ENCODE measurements around the gene USB1. TPM values are rescaled to one million over a fixed set of nuclear protein-coding genes. Genes with fewer than 3 reads are reported as not detected.

USB1 gene
- total RNA-seq, 3 donors from 2014 or later (not counting 1 experiment from before 2014, with no cell fraction given) = 64.7 to 86.0 (median 84.8) TPM

DNA sequence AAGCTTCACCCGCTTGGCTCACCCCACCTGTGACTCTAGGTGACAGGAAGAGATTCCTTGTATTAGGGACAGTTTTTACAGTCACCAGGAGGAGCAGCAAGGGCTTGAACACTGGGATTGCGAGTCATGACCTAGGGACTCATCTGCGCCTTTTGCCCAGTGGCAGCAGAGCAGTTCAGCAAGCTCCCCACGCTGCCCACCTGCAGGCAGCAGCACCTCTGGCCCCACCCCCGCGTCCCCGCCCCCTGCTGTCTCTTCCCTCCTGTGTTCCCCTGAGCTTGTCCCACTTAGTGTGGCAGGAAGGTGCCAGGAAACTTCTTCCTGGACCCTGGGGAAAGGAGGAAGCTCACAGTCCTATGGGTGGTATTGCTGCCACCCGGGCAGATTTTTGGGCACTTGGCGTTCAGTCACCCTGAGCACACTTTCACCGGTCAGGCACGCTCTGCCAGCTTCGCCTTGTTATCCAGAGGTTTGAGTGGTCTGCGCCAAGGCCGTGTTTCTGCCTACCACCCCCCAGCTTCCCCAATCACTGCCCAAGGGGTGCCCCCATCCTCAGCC, 33.0 kb downstream of the USB1 start:
- Histone ChIP-seq H3K36me3 (ENCODE audit: control insufficient read depth, insufficient read depth, low read length) (no peaks in the 10 kb centered on the region), H3K9me3 (ENCODE audit: control insufficient read depth, insufficient read depth, low read length) (no peaks in the 10 kb centered on the region), H3K27ac (ENCODE audit: low read length) (no peak overlapping the region), H3K27me3 (ENCODE audit: control insufficient read depth, insufficient read depth, low read length) (no peaks in the 10 kb centered on the region), H3K4me1 (ENCODE audit: control insufficient read depth, insufficient read depth, low read length) (no peaks in the 10 kb centered on the region), H3K4me3 (ENCODE audit: low read length) (no peak overlapping the region)
- no peak overlapping the region for H3K27ac Mint-ChIP-seq
- intact Hi-C loops (cut with micrococcal nuclease) = no loop called here
- H3K36me3 Mint-ChIP-seq = no peaks in the 10 kb centered on the region
- WGBS (ENCODE audit: insufficient coverage) = 86% methylated on average over 14 of the region's 14 CpGs
- no peaks in the 10 kb centered on the region for H3K9me3 Mint-ChIP-seq
- no peak for DNase-seq
- no peak overlapping the region for H3K4me3 Mint-ChIP-seq
- no peak for ATAC-seq
- TF ChIP-seq, protein P1, sequence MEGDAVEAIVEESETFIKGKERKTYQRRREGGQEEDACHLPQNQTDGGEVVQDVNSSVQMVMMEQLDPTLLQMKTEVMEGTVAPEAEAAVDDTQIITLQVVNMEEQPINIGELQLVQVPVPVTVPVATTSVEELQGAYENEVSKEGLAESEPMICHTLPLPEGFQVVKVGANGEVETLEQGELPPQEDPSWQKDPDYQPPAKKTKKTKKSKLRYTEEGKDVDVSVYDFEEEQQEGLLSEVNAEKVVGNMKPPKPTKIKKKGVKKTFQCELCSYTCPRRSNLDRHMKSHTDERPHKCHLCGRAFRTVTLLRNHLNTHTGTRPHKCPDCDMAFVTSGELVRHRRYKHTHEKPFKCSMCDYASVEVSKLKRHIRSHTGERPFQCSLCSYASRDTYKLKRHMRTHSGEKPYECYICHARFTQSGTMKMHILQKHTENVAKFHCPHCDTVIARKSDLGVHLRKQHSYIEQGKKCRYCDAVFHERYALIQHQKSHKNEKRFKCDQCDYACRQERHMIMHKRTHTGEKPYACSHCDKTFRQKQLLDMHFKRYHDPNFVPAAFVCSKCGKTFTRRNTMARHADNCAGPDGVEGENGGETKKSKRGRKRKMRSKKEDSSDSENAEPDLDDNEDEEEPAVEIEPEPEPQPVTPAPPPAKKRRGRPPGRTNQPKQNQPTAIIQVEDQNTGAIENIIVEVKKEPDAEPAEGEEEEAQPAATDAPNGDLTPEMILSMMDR (IDR thresholded peaks at IDR 0.05) = no peak
- no peaks in the 10 kb centered on the region for H3K4me1 Mint-ChIP-seq
- H3K27me3 Mint-ChIP-seq (ENCODE audit: low read depth in 2 of 2) = peaks cover 7 to 8% of the 10 kb centered on the region in 2 donors

DNA sequence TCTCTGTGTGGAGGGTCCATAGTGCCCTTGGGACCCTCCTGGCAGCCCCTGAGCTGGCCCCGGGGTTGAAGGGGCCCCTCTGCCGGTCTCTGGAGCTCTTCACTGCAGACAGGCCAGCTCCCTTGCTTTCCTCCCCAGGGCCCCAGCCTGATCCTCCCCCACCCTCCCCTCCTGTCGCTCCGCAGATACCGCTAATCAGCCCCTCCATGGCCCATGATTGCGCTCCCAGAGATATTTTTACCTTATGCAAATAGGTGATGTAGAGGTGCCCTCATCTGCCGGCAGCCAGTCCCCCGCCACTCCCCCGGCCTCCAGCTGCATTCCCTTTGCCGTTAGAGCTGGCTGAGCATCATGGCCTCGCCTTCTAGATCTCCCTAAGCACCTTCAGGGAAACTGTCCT, 33.6 kb downstream of the USB1 start:
- no peaks in the 10 kb centered on the region for H3K9me3 ChIP-seq (ENCODE audit: control insufficient read depth, insufficient read depth, low read length)
- Mint-ChIP-seq H3K4me1 (no peaks in the 10 kb centered on the region), H3K27me3 (ENCODE audit: low read depth in 2 of 2) (peaks cover 2 to 3% of the 10 kb centered on the region in 2 donors), H3K9me3 (no peaks in the 10 kb centered on the region), H3K4me3 (no peak overlapping the region), H3K36me3 (no peaks in the 10 kb centered on the region), H3K27ac (no peak overlapping the region)
- H3K4me1 ChIP-seq (ENCODE audit: control insufficient read depth, insufficient read depth, low read length) = no peaks in the 10 kb centered on the region
- 84% methylated on average over 11 of the region's 11 CpGs for whole genome bisulfite sequencing (ENCODE audit: insufficient coverage)
- no peaks in the 10 kb centered on the region for H3K27me3 ChIP-seq (ENCODE audit: control insufficient read depth, insufficient read depth, low read length)
- no peak overlapping the region for H3K4me3 ChIP-seq (ENCODE audit: low read length)
- H3K36me3 ChIP-seq (ENCODE audit: control insufficient read depth, insufficient read depth, low read length) = no peaks in the 10 kb centered on the region
- intact Hi-C loops (cut with micrococcal nuclease) = no loop called here
- no peak overlapping the region for H3K27ac ChIP-seq (ENCODE audit: low read length)
- ATAC-seq = no peak
- DNase-seq = no peak
- TF ChIP-seq, protein P1 (IDR thresholded peaks at IDR 0.05) = no peak

DNA sequence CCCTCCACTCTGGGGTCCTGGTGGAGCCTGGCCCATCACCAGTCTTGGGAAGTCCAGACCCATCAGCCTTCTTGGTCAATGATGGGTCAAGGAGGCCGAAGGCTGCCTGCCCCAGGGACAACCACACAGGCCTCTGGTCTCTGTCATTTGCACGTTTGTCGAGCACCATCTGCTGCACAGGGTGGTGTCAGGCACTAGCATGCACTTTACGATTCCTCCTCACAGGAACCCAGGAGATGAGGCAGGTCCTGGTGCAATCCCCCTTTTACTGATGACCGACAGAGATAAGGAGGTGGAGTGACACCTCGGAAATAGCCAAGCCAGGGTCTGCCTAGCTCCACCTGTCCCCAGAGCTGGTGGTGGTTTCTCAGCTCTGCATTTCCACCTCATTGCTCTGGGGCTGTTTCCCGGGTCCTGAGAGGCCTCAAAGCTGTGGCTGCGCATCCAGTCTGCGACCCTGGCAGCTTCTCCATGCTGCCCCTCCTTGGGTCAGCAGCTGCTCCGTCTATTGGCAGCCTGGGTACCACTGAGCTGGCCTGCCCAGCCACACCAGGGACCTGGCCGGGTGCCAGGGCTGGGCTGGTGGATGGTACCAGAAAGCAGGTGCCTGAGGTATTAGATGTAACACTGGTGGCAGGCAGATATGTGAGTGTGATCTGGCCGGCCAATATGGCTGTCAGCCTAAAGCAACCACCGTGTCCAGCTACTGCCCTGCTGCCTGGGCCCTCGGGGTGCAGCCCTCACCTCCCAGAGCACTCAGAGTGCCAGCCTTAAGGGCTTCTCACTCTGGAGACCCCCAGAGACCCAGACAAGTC, 34.4 kb downstream of the USB1 start:
- Histone ChIP-seq H3K27ac (ENCODE audit: low read length) (no peak overlapping the region), H3K36me3 (ENCODE audit: control insufficient read depth, insufficient read depth, low read length) (no peaks in the 10 kb centered on the region), H3K4me3 (ENCODE audit: low read length) (no peak overlapping the region), H3K4me1 (ENCODE audit: control insufficient read depth, insufficient read depth, low read length) (no peaks in the 10 kb centered on the region), H3K27me3 (ENCODE audit: control insufficient read depth, insufficient read depth, low read length) (no peaks in the 10 kb centered on the region), H3K9me3 (ENCODE audit: control insufficient read depth, insufficient read depth, low read length) (no peaks in the 10 kb centered on the region)
- no peaks in the 10 kb centered on the region for H3K36me3 Mint-ChIP-seq
- H3K27ac Mint-ChIP-seq = no peak overlapping the region
- ATAC-seq (no peak), DNase-seq (no peak)
- 88% methylated on average over 14 of the region's 14 CpGs for WGBS (ENCODE audit: insufficient coverage)
- no peaks in the 10 kb centered on the region for H3K27me3 Mint-ChIP-seq (ENCODE audit: low read depth in 2 of 2)
- H3K4me3 Mint-ChIP-seq = no peak overlapping the region
- no peaks in the 10 kb centered on the region for H3K9me3 Mint-ChIP-seq
- H3K4me1 Mint-ChIP-seq = no peaks in the 10 kb centered on the region
- intact Hi-C loops (cut with micrococcal nuclease) = no loop called here
- TF ChIP-seq, protein P1 (IDR thresholded peaks at IDR 0.05) = no peak
